NCI-H748 (cell line): ENCODE results near the gene PAX3.

ENCODE experiments used
- DNase-seq: peaks from one replicate; lab custom pipeline; 2025; ENCODE audit not compliant: unreplicated experiment; lab: John Stamatoyannopoulos, UW

Gene PAX3

DNA sequence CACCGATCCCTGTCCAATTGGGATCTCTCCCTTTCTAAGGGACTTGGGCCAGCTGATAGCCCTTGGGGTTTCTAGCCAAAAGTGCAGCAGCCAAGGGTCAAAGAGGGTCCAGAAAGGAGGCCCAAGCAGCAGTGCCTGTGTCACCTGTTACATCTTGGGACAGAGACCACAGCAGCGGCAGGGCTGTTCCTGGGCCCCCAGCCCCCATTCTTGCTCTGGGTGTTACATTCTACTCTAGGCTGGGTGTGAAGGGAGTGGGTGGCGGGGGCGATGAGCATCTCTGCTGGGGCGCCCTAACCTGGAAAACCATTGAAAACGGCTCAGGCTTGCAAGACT lies 1.2 kb downstream of the PAX3 start:
- DNase-seq = no peak

DNA sequence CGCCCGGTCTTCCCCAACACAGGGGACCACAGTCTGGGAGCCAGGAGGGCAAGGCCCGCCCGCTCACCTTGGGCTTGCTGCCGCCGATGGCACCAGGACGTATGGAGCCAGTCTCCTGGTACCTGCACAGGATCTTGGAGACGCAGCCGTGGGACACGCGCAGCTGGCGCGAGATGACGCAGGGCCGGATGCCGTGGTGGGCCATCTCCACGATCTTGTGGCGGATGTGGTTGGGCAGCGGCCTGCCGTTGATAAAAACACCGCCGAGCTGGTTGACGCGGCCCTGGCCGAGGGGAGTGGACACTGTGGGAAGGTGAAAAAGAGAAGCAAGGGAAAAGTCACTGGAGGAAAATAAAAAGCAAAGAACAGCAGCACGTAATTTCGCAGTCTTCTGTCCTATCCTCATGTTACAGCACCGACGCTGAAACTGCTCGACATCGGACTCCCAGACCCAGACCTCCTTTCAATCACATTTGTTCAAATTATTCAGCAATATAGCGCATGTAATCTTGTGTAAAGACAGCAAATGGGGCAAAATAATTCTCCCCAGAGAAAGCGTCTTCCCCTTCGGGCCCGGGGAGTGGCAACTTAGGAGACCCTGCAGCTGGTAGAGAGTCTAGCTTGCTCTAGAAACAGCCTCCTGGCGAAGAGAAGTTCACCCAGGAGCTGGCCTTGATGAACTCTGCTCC lies 1.7 kb downstream of the PAX3 start:
- no peak for DNase-seq

DNA sequence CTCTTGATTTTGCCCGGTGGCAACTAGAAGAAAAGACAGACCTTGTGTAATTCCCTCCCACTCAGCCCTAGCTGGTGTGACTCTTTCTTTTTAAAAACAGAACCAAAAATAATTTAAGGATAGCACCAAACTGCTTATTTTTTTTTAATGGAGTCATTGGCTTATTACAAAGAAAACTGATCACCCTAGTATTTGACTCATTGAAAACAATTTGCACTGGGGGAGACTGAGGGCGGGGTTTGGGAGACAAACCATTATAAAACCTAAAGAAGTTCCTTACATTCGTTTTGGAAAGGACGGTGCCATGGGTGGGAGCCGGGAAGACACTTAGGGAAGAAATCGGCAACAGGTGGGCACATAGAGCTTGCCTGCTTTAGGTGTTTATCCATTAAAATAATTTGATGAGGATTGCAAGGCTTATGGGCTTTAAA lies 2.5 kb downstream of the PAX3 start:
- no peak for DNase-seq

DNA sequence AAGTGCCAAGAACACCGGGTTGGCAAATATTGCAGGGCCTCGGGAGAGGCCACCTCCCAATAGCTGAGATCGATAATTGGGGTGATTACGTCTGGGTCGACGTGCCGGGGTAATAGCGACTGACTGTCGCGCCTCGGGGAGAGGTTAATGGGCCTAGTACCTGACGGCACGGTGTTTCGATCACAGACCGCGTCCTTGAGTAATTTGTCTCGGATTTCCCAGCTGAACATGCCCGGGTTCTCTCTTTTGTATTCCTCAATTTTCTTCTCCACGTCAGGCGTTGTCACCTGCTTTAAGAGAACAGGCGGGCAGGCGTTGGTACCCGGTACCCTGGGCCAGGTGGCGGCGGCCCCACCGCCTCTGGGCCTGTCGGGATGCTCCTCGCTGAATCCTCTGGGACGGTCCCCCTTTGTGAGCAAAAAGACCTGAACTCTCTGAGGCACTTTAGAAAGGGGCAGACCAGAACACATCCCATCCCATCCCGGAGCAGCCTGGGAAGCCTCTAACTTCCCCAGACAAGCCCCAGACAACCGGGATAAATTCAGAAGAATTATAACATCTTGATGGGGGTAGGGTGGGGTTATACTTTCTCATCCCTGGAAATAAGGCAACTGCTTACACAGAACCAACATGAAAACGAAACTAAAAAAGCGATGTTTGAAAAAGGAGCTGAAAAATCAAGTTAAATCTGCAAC lies 3.3 kb downstream of the PAX3 start:
- DNase-seq = peak; percentile 13

DNA sequence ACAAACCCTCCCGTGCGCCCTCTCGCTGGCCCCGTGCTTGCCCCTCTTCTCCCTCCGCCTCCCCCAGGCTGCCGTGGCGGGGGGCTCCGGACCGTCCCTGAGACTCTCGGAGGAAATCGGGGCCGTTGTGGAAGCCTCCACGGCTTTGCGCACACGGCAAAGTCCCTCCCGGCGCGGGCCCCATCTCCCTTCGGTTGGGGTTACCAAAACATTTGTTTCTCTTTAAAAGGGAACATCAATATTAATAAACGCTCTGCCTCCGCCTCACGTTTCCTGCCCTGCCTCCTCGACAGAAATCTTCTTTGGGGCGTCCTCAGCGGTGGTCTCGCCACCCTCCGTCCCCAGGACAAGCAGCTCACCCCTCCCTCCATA lies 3.8 kb downstream of the PAX3 start:
- no peak for DNase-seq

DNA sequence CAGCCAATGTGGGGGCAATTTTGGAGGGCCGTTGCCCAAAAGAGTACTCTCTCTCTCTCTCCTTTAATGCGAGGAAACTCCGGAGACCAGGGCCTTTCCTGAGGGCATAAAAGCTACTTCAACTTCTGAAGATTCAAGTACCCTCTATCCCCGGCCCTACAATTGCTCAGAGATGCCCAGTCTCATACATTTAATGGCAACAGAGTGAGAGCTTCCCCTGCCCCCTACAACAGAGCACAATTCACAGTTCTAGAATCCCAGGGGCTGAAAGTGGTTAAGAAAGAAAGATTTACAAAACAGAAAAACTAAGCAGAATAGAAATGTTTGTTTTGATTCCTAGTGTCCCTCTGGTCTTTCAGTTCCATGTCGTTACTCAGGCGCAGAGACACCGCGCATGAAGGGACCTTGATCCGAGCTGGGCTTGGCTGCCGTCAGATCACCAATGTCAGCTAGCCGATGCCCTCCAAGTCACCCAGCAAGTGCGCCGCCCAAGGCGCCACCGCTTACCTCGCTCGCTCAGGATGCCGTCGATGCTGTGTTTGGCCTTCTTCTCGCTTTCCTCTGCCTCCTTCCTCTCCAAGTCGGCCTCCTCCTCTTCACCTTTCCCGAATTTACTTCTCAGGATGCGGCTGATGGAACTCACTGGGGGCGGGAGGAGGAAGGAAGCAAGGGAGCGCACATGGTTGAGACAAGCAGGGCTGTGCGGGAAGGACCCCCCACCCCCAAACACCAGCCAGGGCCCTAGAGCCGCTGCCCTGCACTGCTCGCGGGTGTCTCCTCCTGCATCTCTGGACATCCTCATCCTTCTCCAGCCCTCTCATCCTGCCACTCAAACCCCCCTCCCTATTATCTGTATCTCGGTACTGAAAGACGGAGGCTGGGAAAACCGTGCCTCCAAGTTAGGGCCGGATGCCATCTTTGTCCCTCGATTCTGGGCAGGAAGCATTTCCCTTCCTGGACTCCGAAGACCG lies 4.9 kb downstream of the PAX3 start:
- no peak for DNase-seq

DNA sequence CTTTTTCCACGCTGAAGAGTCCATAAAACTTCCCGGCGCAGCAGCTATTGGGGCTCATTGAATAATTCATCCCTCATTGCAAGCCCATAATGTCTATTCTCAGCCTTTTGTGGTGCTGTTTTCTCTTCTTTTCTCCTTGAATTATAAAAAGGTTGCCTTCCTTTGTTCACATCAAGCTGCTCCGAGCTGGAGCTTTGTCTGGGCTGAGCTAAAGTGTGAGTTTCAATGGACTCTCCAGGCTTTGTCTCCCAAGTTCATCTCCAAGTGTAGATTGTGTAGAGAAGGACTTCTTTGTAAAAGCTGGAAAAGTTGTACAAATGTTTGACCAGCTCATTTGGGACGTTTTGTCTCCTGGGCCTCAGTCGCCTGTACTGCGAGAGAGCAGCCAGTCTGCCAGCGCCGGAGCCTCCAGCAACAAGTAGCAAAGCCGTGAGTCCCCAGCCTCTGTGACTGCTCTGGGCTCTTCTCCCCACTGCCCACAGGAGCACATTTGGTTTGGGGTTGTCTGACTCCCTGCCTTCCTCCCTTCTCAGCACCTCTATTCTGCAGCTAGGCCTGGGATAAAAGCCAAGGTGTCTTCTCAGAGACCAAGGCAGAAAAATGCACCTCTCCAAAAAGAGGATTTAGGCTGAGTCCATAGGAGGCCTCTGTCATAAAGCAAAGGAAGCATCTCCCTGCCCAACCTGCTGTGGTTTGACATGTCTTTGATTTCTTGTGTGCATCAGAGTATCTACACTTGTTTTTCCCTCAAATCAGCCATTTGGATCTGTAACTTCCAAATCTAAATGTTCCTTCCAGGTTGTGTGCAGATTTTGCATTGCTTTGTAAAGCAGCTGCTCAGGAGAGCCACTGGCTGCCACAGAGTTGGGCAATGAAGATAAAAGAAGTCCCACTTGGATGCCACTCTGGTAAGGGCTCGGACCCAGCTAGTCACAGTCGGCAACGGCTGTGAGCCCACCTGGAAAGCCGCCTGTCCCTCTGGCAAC lies 6.4 kb downstream of the PAX3 start:
- no peak for DNase-seq

DNA sequence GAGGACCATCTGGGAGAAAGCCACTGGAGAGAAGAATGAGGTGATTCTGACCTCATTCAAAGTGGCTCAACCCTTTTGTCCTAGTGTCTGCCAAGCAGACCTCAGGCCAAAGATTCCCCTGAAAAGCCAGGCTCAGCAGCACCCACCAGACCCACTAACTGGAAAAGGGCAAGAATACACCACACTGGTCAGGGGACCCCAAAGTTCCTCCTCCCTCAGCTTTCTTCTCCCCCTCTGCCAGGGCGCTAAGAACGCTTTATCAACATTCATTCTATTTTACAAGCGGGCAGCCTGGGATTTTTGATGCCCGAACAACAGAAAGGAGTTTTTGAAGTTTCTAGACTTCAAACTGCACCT lies 7.3 kb downstream of the PAX3 start:
- DNase-seq = no peak

DNA sequence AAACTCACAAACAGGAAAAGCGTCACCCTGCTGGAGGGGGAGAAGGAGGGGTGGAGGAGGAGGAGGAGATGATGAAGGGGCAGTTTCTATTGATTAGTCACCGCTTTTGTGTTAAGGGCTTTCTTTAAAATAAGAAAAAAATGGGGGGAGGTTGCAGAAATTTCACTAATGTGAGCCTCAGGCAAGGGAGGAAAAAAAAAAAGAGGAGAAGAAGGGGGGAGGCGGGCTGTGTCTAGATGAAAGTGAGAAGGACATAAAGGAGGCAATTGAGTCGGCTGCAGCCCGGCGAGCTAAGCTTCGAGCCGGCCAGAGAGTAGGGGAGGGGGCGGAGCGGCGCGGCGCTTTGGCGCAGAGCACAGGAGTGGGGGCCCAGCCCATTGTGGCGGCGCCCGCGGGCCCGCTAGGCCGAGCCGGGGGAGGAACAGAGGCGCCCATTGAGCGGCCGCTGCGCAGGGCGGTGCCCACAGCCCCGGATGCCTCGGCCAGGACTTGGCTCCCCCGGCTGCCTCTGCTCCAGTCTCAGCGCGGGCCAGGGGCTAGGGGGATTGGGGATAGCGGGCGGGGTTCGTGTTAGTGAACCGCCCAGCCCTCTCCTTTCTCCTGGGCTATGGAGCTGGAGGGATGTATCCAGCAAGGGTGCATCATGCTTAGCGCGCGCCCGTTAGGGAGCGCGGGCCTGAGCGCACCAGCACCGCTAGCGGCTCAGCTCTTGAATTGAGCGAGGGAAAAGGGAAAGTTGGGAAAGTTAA lies 7.9 kb downstream of the PAX3 start:
- peak; percentile 81 for DNase-seq

DNA sequence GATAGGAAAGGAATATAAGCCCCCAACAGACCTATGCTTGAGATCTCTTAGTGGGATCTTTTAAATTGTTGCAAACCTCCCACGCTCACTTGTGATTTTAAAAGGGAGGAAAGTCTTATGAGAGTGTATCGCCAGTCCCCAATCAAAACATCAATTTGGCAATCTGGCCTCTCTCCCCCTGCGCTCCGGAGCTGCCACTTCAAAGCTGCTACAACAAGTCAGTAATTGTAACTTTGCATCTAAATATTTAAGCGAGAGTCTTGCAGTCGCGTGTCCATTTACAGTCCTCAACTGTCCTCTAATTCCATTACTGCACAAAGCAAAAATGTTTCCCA lies 8.4 kb downstream of the PAX3 start:
- peak; percentile 19 for DNase-seq

DNA sequence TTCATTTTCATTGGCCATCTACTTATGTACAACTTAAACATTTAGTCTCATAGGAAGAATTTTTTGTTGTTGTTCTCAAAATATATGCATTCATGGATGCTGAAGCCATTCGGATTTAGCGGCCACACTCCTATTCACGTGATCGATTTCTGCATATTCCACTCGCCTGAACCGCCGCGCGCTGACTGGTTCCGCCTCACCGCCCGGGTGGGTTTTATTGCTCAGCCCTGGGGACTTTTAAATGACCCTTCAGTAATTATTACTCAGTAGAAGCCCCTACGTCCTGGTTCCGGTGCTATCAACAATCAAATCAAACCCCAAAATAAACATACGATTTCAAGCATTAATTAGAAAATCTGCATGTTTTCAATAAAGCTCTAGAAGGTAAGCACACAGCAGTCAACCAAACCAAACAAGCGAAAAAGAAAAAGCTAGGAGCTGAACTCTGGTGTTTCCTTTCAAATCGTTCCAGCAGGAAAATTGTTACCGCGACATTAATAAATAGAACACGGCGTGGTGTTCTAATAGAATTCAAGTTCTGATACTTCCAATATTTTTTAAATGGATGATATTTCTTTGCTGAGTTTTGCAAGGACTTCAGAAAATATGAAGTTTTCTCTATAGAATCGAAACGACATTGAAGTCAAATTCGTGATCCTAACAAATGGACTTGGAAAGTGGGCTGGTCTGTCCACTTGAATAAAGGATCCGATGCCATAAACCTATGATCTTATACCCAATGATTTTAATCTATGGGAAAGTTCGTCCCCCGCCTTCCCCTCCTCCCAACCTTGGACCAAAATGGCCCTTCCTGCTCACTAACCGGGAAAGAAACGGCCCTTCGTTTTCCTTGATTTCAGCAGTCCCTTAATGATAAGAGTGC lies 9.3 kb downstream of the PAX3 start:
- peak; percentile 46 for DNase-seq

DNA sequence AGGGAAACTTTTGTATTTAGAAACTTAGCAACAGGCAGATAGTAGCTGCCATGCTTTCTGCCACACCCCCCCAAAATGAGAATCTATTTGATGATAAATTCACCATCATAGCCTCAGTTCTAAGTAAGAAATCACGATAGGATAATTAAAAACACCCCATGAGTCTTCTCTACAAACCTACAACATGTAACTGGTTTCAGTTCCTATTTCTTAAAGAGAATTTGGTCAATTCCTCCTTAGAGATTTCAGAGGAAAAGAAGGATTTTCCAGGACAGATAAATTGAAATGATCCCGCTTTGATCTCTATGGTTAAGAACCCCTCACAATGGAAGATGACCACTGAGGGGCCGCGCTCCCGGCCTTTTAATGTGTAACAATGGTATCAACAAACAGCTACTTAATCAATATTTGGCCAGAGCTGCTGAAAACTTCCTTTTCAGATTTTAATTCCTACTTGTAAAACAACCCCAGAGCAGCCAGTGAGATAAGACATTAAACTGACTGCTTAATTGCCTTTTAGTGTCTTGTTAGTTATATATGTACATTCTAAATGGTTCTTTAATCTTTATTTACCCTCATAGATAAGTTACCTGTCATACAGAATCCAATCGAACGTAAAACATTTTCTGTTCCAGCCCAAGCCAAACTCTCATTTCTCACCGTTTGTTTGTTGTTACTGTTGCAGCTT lies 10.1 kb downstream of the PAX3 start:
- no peak for DNase-seq

DNA sequence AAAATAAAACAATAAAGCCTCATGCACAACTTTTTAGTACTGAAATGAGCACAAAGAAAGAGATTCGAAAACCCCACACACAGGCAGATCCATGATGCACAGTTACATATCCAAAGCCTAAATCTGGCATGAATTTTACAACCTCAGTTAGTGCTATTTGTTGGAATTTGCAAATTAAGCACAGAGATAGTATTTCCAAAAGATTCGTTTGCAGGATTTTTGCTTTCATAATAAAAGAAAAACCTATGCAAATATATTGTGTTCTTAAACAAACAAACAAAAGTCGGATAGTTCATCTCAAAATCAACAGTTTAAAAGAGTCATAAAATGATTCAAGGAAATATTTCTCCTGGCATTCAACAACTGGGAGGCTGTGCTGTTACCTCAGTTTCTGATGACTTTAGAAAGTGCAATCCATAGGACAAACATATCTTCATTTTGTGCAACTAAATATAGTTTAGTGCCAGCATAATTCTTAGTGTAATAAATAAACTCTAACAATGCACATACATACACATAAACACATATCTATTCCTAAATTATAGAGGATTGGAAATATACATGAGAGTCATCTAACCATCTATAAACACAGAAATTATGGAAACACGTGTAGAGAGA lies 10.8 kb downstream of the PAX3 start:
- no peak for DNase-seq

DNA sequence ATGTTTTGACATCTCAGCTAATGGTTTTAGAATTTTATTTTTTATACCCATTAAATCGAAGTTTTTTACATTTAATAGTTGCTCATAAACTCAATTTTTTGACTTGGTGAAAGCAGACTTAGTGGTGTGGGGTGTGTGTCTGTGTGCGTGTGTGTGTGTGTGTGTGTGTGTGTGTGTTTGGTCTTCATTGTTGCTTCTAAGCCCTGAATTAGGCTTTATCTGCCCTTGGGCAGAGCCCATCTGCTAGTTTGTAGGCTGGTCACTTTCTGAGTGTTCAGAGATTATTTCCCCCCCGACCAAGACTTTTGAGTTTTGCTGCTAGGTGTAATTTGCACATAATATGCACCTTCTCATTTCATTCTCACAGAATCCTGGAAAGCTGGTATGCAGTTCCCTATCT lies 14.3 kb downstream of the PAX3 start:
- DNase-seq = no peak

DNA sequence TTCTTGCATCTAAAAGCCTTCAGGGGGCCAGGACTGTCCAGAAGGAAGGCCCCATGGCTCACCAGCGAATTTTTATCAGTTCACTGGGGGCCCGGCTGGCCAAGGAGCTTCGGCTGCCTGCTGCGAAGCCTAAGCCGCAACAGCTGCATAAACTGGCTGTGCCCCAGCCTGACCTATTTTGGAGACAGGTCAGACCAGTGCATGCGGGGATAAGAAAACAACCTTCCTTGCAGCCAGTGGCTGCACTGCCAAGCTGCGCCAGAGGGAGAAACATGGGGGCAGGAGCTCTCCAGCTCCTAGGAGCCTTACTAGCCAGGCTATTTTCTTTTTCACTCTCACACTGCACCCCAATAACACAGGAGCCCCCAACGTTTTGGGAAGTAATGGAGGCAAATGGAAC lies 15.2 kb downstream of the PAX3 start:
- DNase-seq = no peak

DNA sequence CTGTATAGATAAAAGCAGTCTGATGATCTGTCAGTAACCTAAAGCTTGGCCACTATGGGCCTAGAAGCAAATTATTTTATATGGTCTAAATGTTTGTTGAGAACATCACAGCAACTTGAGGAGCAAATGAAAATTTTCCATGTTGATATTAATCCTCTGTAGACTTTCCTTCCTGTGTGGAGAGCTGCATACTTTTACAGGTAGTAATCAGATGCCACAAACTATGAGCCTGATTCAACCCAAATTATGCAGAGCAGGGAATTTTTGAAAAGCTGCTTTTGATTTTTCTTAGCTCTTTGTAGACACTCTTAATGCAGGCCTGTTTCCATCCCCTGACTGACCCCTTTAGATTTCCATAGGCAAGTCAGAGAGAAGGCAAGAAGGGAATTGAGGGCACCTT lies 17.3 kb downstream of the PAX3 start:
- DNase-seq = no peak

DNA sequence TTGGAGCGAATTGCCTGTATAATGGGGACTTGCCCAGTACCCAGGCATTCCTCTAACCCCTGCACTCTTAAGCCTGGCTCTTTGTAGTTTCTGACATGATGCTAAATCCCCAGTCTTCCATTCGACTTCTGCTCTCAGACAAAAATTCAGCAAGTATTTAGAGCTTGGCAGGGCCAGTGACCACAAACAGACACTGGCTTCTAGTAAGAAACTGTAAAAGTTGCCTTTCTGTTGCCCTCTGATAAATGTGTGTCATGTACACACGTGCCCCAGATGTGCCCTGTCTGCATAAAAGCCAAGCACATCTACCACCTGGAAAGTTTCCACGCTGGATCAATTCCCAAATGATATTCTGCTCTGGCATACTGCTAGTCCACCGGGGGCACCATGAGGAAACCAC lies 18.0 kb downstream of the PAX3 start:
- DNase-seq = no peak

DNA sequence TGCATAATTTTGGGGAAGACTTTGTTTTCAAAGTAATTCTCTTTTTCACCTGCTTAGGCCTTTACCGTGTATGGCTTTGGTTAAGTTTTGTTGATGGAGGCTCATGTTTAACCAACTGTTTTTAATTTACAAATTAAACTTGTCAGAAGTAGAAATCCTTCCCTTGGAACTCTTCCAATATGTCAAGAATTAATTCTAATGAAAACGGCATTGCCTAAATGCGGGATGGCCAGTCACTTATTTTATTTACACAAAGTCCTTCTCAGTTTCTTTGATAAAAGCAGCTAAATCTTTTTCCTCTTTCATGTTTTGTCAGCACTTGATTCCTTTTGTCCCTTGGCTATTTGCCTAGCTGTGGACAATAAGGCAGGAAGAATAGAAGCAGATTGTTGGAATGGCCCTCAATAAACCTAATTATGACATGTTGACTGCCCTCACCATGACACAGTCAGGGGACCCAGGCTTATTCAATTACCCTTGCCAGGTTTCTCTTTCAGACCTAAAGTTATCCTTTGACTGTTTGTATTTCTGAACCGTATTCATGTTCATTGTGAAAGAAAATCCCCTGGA lies 26.3 kb downstream of the PAX3 start:
- DNase-seq = peak; percentile 95
